C1 segment of cervical spinal cord (tissue), 14 donors: ENCODE results near the gene PLEKHG1.

Experiments used
- DNase-seq, 14 donors: peaks; one replicate each; lab custom pipeline; 2025; lab: John Stamatoyannopoulos, UW

The PLEKHG1 gene

DNA sequence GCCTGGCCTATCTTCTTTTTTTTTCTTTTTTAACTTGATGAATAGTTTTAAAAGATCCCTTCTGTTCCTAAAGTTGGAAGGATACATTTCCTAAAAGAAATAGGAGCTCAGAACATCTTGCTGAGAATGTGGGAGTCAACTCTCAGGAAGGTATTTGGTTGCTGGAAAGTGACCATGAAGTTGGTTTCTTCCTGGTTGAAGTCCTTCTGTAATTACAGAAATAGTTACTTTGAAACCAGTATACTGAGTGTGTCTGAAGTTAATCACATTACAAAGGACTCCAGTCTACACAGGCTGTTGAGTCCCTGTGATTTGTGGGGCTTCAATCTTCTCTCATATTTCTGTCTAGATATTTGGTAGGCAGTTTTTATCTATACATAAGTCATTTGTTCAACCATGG, 9.8 kb upstream of the PLEKHG1 start:
- no peak for DNase-seq

DNA sequence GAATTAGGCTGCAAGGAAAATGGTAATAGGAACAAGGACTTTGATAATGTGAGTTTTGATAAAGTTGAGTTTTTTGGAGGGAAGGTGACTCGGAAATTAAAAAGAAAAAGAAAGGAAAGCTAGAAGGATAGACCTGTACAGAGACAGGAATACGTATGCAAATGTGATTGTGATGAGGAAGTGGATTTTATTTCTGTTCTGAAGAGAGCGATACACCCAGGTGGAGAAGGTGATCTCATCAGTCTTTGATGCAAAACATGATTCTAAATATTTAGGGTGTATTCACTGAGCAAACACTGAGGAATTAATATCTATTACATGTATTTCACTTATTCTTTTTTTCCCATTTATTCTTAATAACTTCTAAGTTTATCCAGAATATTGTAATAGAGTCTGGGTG, 9.2 kb upstream of the PLEKHG1 start:
- DNase-seq, result no peak

DNA sequence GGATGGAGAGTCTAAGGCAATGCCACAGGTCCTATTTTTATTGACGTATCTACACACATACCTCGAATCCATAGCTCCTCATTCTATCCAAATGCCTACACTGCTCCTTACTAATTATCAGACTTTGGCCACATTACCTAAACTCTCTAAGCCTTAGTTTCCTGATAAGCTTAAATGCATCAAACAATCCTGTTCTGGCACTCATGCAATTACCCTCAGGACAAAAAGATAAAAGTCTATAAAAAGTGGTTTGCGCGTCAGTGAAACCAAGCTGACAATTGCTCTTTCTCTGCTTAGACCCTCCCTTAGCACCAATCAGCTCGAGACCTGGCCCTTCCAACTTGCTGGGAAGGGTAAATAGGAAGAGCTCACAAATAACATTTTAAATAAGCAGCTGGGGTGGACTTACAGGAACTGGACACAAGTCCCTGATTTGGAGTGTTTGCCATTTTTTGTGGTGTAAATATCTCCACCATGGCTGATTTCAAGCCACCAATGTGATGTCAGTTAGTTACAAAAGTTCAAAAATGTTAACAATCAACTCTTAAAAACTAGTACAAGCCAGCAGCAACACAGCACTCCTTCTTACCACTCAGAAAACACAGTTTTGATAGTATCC, 7.2 kb upstream of the PLEKHG1 start:
- no peak for DNase-seq

DNA sequence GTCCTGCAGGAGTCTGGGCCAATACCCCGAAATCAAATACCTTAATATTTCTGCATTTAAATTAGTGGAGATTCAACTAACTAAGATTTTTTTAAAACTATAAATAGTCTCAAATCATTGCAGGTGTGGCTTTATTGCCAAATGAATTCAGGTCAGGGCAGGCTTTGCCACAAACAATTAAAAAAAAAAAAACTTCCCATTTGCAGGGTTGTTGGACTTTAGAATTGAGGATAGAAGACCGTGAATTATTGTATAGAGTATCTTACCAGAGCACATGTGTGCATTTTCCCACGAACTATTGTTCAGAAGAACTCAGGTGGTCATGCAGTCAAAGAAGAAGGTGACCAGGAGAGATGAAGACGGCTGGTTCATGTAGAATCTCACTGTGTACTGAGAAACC, 6.6 kb upstream of the PLEKHG1 start:
- no peak for DNase-seq

DNA sequence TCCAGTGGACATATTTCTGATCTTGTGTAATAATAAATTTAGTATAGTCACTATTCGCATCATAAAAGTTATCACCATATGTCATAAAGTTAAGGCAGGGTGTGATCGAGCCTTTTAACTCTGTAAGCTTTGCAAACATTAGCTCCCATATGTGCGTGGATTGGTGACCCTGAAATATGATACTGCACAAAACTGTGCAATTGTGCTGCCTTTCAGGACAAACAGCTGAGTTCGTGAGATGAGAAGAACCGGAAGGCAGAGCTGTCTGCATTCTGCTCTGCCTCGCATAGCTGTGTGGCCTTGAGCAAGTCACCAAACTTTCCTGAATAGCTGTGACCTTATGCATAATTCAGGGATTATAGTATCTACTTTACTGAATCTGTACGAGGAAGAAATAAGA, 3.2 kb upstream of the PLEKHG1 start:
- no peak for DNase-seq

DNA sequence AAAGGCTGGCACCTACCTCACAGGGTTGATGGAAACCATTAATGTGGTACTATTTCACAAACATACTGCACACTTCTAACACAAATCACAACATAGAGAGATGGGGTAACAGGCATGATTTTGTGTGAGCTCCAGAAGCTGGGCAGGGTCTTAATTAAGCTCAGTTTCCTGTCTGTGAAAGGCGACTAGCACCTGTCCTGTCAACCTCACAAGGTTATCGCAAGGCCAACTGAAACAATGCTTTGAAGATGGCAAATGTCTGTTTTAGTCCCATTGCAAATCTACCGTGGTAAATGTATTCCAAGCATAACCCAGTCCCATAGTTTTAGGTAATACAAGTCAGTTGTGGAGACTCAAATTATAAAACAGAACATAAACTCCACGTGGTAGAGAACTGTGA, 1.3 kb upstream of the PLEKHG1 start:
- DNase-seq, result no peak

DNA sequence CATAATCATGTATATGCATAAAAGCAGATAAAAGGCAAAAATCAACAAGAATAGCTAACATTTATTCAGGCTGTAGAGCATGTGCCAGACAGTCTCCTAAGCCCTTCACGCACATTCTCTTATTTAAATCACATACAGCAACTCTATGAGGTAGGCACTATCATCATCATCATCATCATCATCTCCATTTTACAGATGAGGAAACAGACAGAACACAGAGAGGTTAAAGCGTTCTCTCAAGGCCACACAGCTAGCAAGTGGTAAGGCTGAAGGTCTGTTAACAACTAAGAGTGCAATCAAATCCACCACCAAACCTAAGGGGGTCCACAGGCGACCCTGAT, 857 bp upstream of the PLEKHG1 start:
- DNase-seq, result no peak

DNA sequence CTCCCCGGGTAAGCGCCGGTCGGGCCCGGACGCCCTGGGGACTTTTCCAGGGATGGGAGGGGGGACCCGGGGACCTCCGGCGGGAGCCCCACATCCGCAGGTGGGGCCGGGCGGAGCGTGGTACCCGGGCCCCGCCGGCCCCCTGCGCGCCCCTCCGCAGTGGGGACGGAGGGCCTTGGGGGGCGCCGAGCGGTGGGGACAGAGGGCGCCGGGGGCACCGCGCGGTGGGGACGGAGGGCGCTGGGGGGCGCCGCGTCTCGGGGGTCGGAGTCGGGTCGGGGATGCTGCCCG, 270 bp downstream of the PLEKHG1 start:
- no peak for DNase-seq

DNA sequence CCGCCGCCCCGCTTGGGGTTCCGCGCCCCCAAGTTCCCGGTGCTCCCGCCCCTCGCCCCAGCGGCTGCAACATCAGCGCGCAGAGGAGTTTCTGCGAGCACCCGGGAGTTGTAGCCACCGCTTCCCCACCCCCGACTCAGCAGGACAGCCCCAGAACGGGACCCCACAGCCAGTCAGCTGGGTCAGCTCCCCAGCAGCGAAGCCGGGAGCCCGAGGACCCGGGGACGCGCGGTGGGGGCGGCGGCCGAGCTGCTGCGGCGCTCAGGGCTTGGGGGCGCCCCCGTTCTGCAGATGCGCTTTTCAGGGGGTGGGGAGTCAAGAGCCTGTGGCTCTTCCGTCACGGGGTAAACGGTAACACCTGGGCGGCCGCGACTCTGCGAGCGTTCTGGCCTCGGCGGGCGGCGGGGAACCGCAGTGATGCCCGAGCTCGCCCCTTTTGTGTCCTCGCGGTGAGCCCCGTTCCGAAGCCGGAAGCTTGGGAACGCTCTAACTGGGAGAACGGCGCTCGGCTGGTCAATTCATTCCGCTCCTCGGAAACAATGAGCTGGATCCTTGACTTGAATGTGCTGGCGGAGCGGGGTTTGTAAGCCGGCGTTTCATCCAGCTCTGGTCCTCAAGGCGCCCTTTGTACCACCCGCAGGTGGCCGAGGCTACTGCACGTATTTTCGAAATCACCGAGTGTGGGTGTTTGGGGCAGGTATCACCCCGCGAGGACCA, 774 bp downstream of the PLEKHG1 start:
- peak in 9 of 14 donors; percentile 18 to 80 (median 50) for DNase-seq

DNA sequence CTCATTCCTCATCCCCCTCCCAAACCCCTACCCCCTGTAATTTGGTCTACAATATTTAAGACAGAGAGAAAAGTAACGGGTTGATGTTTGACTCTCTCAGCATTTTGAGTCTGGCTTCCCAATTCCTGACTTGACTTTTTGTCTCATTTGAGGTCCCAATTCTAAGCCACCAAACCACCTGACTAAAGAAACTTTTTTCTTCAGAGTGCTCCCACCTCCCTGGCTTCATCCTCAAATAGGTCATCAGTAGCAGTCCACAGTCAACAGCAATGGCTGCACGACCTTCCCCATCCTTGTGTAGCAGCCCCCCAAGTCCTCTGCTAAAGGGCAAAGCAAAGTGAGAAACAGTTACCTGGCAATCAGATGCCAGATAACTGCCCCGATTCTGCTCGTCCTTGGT, 1.8 kb downstream of the PLEKHG1 start:
- no peak for DNase-seq

DNA sequence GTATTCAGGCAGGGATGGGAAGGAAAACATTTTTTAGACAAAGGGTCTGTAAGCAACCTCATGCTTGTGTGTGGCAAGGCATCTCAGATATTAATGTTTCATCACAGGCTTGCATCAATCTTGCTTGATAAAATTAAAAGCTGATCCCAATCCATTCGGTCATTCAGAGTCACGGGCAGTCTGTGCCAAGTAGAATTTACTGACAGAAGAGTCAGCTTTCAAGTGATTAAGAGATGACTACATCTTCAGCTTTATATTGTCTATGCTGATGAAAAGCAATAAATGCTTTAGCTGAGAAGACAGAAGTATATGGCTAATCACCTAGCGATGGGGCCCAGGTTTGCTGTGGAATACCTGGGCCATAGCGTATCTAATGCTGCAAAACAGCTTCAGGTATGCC, 3.5 kb downstream of the PLEKHG1 start:
- DNase-seq, result no peak

DNA sequence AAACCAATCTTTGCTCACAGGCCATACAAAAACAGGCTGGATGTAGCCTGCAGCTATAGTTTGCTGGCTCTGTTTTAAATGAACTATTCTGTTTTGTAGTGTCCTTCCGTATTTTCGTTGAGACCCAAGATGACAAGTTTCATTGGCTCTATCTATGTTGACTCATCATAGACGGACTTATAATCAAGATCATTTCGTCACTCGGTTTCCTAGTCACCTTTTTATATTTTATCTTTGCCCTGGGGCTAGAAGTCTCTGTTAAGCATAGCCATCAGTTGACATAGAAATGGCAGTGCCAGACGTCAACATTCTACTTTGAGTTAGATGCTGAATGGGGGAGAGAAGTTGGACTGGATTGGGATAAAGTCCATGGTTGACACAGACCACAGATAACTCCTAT, 4.8 kb downstream of the PLEKHG1 start:
- DNase-seq, result no peak

DNA sequence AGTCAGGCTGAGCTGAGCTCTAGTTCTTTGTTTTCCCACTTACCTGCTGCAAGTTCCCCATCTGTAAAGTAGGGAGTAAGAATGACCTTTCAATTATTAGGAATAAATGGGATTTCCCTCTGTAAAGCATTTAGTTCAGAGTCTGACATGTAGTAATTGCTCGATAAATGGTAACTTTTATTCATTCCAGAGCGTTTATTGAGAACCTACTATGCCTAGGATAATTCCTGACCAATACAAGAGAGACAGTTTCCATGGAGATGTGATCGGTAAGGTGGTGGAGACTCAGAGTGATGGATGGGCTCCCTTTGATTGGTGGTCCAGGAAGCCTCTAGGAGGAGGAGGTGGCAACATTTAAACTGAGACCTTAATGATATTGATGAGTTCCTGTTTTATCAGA, 5.6 kb downstream of the PLEKHG1 start:
- no peak for DNase-seq

DNA sequence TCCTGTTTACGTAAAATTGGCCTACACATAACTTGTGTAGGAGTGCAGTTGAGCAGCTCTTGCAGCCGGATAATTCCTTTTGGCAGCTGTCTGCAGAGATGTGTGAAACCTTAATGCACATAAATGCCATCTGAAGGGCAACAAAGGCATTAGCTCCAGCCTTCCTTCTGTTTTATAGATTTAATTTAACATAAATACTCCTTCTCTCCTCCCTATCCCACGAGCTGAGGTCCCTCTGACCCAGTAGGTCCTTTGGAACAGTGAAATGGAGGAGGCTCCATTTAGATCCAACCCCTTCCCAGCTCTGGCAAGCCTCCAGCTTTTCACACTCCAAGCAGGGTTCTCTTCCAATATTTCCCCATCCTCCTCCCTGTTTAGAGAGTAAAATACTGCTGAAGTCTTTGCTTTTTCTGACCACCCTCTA, 6.5 kb downstream of the PLEKHG1 start:
- peak in 1 of 14 donors; percentile 33 for DNase-seq

DNA sequence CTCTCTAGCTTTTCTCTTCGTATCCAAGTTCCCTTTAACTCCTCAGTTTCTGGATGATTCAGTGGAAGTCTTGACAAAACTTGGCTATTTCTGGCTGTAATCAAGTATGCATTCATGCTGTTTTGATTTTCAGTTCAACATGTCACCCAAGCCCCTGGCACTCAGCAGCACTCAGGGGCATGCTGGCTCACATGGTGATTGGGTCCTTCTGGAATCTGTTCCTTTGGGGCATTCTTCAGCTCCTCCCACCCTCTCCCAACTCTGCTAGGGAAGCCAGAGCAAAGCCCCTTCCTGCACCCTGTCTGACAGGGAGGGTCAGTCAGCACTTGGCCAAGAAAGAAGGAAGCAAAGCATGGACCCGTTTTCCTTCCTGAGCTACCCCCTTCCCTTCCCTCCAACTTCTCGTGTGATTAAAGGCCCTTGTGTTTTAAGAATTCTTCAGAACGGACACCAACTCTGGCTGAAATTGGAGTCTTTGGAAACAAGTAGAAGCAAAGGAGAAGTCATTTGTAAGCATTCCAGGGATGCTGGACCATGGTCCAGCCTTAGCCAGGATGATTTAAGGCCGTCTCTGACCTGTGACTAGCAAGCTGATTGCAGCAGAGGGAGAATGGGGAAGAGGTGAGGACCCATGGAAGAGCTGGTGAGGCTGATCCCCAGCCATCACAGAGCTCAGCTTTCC, 7.1 kb downstream of the PLEKHG1 start:
- DNase-seq, result no peak

DNA sequence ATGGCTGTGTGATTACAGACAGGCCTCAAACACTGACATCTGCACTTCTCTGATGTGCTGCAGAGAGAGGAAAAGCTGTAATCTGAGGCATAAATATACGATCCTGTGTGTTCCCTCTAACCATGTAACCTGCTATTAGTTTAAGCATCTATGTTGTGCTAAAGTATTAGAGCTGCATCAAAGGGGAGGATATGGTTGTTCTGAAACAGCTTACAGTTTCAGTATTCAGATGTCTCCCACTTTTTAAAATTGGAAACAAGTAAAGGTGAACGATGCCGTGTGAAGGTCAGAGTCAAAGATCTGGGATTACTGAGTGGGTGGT, 7.6 kb downstream of the PLEKHG1 start:
- no peak for DNase-seq

DNA sequence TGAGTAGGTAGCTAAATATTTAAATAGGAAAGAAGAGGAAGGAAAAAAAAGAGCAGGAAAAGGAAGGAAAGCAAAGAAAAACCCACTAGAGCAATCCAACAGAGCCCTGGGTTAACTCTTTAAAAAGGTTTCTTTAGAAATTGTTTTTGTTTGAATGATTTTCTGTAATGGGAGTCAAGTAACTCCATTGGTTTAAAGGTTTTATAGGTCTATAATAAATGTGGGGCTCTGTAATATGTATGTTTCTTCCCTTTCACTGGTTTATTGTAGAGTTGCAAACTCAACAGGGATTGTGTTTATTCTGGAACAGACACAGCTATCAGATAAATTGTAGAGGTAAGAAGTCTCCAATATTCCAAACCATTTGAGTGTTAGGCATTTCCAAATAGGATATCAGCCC, 10.9 kb downstream of the PLEKHG1 start:
- DNase-seq, result no peak

DNA sequence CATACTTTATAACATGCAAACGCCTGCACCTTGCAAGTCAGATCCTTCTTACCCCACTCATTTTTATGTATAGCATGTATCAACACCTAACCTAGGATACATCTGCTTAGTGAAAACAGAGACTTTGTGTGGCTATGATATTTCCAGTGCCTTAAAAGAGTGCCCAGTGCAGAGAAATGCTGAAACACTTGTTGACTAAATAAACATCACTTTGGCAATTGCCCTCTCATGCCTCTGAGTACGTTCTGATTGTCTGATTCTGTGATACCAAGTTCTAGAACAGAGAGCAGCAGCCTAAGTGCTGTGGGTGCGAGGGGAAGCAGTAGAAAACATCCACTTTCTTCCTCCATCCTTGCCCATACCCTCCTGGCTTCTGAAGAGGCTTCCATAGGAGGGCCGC, 13.6 kb downstream of the PLEKHG1 start:
- DNase-seq, result no peak

DNA sequence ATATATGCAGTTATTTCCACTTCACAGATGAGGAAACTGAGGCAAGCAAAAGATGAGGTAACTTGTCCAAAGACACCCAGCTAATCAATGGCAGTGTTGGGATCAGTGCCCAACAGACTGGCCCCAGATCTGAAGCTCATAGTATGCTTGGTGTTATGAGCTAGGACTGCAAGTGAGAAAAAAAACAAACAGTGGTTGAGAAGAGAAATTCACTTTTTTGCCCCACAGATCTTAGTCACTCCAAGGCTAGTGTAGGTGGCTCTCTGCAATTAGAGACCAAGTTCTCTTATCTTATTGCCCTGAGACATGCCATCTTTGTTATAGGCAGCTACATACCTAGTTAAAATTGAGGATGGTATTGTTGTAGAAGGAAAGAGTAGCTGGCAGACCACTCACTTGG, 16.3 kb downstream of the PLEKHG1 start:
- no peak for DNase-seq

DNA sequence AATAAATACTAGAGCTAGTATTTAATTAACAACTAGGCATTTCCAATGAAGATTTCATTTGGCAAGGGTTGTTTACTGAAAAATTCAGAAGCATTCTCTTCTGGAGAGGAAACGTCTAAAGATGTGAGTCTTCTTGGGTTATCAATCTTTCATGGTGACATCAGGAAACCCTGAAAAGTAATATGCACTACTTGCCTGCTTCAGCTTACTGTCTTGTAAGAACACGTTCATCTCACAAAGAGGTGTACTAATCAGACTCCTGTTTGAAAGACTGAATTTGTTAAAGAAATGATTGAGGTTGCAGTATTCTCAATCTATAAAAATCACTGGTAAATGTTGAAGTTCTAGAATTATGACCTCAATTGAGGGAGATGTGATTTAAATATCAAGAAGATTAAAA, 16.9 kb downstream of the PLEKHG1 start:
- DNase-seq, result no peak

DNA sequence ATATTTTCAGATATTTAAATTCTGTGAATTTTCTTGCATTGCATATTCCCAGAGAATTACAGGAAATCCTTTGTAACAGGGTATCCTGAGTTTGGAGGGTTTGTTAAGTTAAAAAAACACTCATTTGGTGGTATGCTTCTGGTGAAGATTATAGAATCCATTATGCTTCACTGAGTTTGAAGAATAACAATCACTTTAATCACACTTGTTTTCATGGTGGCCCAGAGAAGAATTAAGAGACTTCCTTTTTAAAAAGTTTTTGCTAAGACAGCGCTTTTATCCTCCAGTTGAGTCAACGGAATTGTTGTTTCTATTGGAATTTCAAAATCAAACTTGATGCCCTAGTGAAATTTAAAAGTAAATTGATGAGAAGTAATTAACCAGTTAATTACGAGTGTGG, 17.4 kb downstream of the PLEKHG1 start:
- DNase-seq, result no peak

DNA sequence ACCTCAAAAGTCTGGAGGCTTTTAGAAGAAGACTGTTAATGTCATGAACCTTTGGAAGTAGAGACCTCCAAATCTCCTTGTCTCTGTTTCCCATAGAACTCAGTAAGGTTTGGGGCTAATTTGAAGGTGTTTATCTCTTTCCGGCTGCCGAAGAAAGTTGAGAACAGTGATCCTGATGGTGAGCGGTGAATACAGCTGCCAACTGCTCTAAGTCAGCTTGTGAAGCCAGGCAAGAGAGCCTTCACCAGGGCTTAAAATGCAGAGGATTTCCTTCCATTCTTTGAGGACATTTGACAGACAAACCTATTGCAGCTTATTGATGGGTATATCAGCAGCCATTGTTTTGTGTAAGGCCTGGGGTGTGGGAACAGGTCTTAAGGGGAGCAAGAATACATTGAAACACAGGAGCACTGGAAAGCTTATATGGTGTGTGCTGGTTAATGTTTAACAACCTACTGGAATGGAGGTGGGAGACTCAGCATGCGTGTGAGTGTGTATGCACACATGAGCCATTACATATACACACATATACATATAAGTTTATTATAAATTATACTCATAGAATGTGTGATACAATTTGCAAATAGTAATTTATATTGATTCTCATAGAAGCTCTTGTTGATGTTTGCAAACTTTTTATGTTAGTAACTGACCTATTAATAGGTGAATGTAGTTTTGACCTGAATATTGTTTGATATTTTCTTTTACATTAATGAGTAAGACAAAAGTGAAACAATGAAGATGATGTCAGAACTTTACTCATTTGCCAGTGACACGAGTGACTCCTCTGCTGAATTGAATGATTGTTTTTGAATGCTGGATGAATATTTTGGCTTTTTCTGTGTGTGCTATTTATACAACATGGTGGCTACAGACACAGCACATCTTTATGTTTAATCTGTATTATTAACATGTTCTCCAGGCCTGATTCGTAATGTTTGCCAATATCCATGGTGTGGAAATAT, 18.1 kb downstream of the PLEKHG1 start:
- DNase-seq, result no peak

DNA sequence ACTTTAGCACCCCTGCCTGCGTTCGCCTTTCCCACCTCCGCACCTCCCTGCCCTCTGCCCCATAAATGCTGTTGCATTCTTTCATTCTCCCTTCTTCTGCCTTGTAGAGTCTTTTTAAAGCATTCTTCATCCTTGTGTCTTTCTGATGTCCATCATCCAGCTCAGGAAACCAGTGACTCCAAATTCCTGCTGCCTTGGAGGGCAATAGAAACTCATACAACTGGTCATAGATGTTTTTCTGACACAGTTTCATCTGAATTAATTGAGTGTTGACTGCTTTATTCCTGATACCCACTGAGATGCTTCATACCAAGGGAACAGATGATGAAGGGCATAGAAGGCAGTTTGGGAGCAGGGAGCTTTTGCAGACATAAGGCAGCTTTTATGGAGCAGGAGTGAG, 19.6 kb downstream of the PLEKHG1 start:
- no peak for DNase-seq
